Trophoblast cell (in vitro differentiated cells and primary cell): ENCODE results near the gene MYBPH.
A peak's percentile ranks its signal among the peaks of the same experiment; 100 is the strongest.

Experiments
- DNase-seq, 2 donors: peaks; one replicate each; pipeline ENCODE4 v3.0.0-alpha.2; 2016
- H2AFZ ChIP-seq: 2 replicates; pipeline ENCODE4 v1.6.1; 2013; ENCODE audit warnings: low read length, moderate library complexity, mild to moderate bottlenecking; ENCODE audit not compliant: insufficient read depth, poor library complexity
- H2AK5ac ChIP-seq: 2 replicates; pipeline ENCODE4 v1.6.1; 2013; ENCODE audit warnings: mild to moderate bottlenecking, low read length
- H2BK120ac ChIP-seq: 2 replicates; pipeline ENCODE4 v1.6.1; 2013; ENCODE audit warnings: low read length, mild to moderate bottlenecking, moderate library complexity; ENCODE audit not compliant: insufficient read depth, poor library complexity
- H2BK12ac ChIP-seq: 2 replicates; pipeline ENCODE4 v1.6.1; 2013; ENCODE audit warnings: mild to moderate bottlenecking, low read length, moderate library complexity
- H2BK5ac ChIP-seq: 2 replicates; pipeline ENCODE4 v1.6.1; 2013; ENCODE audit warnings: low read length, low read depth, moderate library complexity, mild to moderate bottlenecking; ENCODE audit not compliant: poor library complexity
- H3K14ac ChIP-seq: 2 replicates; pipeline ENCODE4 v1.6.1; 2013; ENCODE audit warnings: mild to moderate bottlenecking, low read length
- H3K18ac ChIP-seq: 2 replicates; pipeline ENCODE4 v1.6.1; 2013; ENCODE audit warnings: mild to moderate bottlenecking, low read length
- H3K23ac ChIP-seq: 2 replicates; pipeline ENCODE4 v1.6.1; 2013; ENCODE audit warnings: low read length
- H3K27ac ChIP-seq: 2 replicates; pipeline ENCODE4 v1.5.1; 2013; ENCODE audit warnings: low read depth, mild to moderate bottlenecking, inconsistent platforms, low read length, moderate library complexity
- H3K27me3 ChIP-seq: 2 replicates; pipeline ENCODE4 v1.6.1; 2013; ENCODE audit warnings: inconsistent platforms, mild to moderate bottlenecking, low read length, moderate library complexity; ENCODE audit not compliant: insufficient read depth
- H3K36me3 ChIP-seq, 2 experiments: 1 replicate in 1 of 2; 2 replicates in 1 of 2; pipeline ENCODE4 v1.6.1; 2013; ENCODE audit warnings: low read length in 2 of 2, mild to moderate bottlenecking in 2 of 2, moderate library complexity in 1 of 2; ENCODE audit not compliant: insufficient read depth in 2 of 2, control insufficient read depth in 1 of 2
- H3K4ac ChIP-seq: 2 replicates; pipeline ENCODE4 v1.6.1; 2013; ENCODE audit warnings: low read depth, mild to moderate bottlenecking, low read length, moderate library complexity
- H3K4me1 ChIP-seq, 2 experiments: 1 replicate in 1 of 2; 2 replicates in 1 of 2; pipeline ENCODE4 v1.6.1; 2013; ENCODE audit warnings: low read length in 2 of 2, mild to moderate bottlenecking in 2 of 2, moderate library complexity in 1 of 2; ENCODE audit not compliant: insufficient read depth in 2 of 2, control insufficient read depth in 1 of 2
- H3K4me2 ChIP-seq: 2 replicates; pipeline ENCODE4 v1.6.1; 2013; ENCODE audit warnings: inconsistent platforms, mild to moderate bottlenecking, low read length, moderate library complexity
- H3K4me3 ChIP-seq: 2 replicates; pipeline ENCODE4 v1.5.1; 2013; ENCODE audit warnings: mild to moderate bottlenecking, low read depth, low read length, inconsistent platforms
- H3K79me1 ChIP-seq: one replicate; pipeline ENCODE4 v1.6.1; 2013; ENCODE audit warnings: low read length
- H3K79me2 ChIP-seq: 2 replicates; pipeline ENCODE4 v1.6.1; 2013; ENCODE audit warnings: low read length, mild to moderate bottlenecking; ENCODE audit not compliant: control insufficient read depth, insufficient read depth, poor library complexity
- H3K9ac ChIP-seq: 2 replicates; pipeline ENCODE4 v1.6.1; 2013; ENCODE audit warnings: mild to moderate bottlenecking, low read length
- H3K9me3 ChIP-seq: 2 replicates; pipeline ENCODE4 v1.6.1; 2013; ENCODE audit warnings: low read depth, mild to moderate bottlenecking, control low read depth, inconsistent platforms, low read length; ENCODE audit not compliant: insufficient read depth
- H4K12ac ChIP-seq: 2 replicates; pipeline ENCODE4 v1.6.1; 2013; ENCODE audit warnings: low read depth, mild to moderate bottlenecking, low read length, moderate library complexity
- H4K8ac ChIP-seq: 2 replicates; pipeline ENCODE4 v1.6.1; 2013; ENCODE audit warnings: low read depth, mild to moderate bottlenecking, low read length, moderate library complexity
- H4K91ac ChIP-seq: one replicate; pipeline ENCODE4 v1.6.1; 2013; ENCODE audit warnings: low read depth, mild to moderate bottlenecking, low read length, moderate library complexity
- WGBS: extraction: QIAGEN DNeasy Blood & Tissue Kit; methylation state at CpG from one replicate; pipeline ENCODE4 v1.1.7; 2013; ENCODE audit warnings: missing lambda C conversion rate; ENCODE audit not compliant: insufficient read length, insufficient coverage; ENCODE audit errors: extremely low coverage; 5-methylcytosine and 5-hydroxymethylcytosine counted together

The MYBPH gene

GRCh38 chr1:203131548-203132200, 44.0 kb downstream of the MYBPH start:
- Histone ChIP-seq H3K9me3 (peaks cover 3% of the 10 kb centered on the region), H3K4me2 (no peak overlapping the region), H3K4ac (no peak overlapping the region), H2AFZ (no peak overlapping the region), H2BK12ac (no peak overlapping the region), H3K9ac (no peak overlapping the region), H4K91ac (no peak overlapping the region), H3K27me3 (peaks cover 19% of the 10 kb centered on the region), H3K36me3 (no peaks in the 10 kb centered on the region), H3K27ac (no peak overlapping the region), H2AK5ac (no peak overlapping the region), H3K79me1 (no peaks in the 10 kb centered on the region), H3K79me2 (no peaks in the 10 kb centered on the region), H4K8ac (no peak overlapping the region), H3K23ac (no peak overlapping the region), H2BK120ac (no peak overlapping the region), H3K14ac (no peak overlapping the region), H3K4me3 (no peak overlapping the region), H2BK5ac (no peak overlapping the region), H4K12ac (no peak overlapping the region), H3K18ac (no peak overlapping the region), H3K4me1 (peaks cover 7 to 9% of the 10 kb centered on the region in 2 experiments)
- WGBS, result no CpG with 5 or more reads among the region's 9 CpGs
- no peak for DNase-seq

DNA sequence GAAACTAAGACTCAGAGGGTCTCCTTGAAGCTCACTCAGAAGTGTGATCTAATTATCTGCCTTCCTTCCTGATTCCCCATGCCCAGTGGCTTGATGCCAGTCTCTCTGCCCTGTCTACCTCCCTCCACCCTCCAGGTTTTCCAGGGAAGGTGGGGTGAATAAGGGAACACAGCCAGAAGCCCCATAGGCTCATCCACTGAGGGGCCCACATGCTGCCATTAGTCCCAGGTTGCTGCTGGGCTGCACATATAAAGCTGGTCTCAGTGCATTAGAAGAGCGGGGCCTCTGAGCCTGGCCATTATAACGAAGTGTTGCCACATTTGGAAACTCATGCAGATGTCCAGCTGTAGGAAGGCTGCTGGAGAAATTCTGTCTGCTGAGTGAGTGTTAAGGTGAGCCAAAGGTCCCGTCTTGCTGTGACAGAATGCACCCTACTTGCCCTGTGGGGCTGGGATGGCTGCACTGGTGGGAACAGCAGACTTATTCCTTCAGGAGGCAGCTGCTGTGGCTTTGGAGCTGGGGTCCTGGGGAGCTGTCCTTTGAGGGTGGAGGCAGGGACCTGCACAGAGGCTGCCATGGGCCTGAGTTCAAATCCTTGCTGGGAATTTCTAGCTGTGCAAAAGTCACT, 45.2 kb downstream of the MYBPH start:
- no peak overlapping the region for H3K23ac ChIP-seq
- H4K8ac ChIP-seq, result no peak overlapping the region
- no peak overlapping the region for H2BK5ac ChIP-seq
- no peak overlapping the region for H3K4ac ChIP-seq
- no peak overlapping the region for H3K14ac ChIP-seq
- no peak overlapping the region for H4K91ac ChIP-seq
- no peak overlapping the region for H3K27ac ChIP-seq
- H3K4me3 ChIP-seq, result no peak overlapping the region
- no peaks in the 10 kb centered on the region for H3K79me2 ChIP-seq
- H3K4me1 ChIP-seq, result peaks cover 3 to 7% of the 10 kb centered on the region in 2 experiments
- H2BK120ac ChIP-seq, result no peak overlapping the region
- no peaks in the 10 kb centered on the region for H3K36me3 ChIP-seq
- H2BK12ac ChIP-seq, result no peak overlapping the region
- H3K27me3 ChIP-seq, result peaks cover 19% of the 10 kb centered on the region
- no peak overlapping the region for H3K4me2 ChIP-seq
- no peak overlapping the region for H2AK5ac ChIP-seq
- H2AFZ ChIP-seq, result no peak overlapping the region
- H3K9ac ChIP-seq, result no peak overlapping the region
- no peaks in the 10 kb centered on the region for H3K9me3 ChIP-seq
- no peaks in the 10 kb centered on the region for H3K79me1 ChIP-seq
- DNase-seq, result no peak
- no peak overlapping the region for H4K12ac ChIP-seq
- H3K18ac ChIP-seq, result no peak overlapping the region
- no CpG with 5 or more reads among the region's 3 CpGs for WGBS

DNA sequence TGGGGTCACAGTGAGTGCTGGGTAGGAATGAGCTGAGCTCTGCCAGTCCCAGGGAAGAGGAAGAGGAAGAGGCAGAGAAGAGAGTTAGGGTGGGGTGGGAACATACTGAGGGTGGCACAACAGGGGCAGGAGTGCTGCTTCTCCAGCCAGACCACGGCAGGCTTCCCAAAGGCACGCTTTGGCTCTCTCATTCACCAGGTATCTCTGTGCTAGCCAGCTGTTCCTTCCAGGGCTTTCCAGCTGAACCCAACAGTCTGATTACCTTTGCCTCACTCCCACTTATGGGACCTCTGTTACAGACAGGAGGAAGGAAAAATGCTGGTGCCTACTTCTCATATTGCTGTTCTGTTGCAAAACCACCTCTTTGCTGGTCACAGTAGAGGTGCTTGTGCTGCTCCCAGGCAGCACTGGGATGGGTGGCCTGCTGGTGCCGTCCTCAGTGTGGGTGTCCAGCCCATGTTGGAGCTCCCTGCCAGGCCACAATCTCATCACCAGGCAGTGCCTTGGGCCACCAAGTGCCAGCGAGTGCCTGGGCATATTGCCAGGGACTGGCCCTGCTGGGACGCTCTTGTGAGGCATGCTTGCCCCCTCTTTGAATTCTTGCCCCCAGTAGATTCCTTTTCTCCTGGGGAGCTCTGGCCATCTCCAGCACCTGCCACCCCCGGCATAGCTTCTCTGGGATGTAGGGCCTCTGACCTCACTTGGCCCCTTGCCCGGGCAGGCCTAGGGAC, 46.0 kb downstream of the MYBPH start:
- no peak overlapping the region for H3K27ac ChIP-seq
- no peak overlapping the region for H3K14ac ChIP-seq
- peak; percentile 27 to 52 for DNase-seq
- no peak overlapping the region for H4K8ac ChIP-seq
- no peak overlapping the region for H3K4ac ChIP-seq
- H3K4me1 ChIP-seq, result peaks cover 3 to 7% of the 10 kb centered on the region in 2 experiments
- H2AFZ ChIP-seq, result no peak overlapping the region
- H3K79me1 ChIP-seq, result no peaks in the 10 kb centered on the region
- H3K4me3 ChIP-seq, result no peak overlapping the region
- H3K9me3 ChIP-seq, result no peaks in the 10 kb centered on the region
- H3K36me3 ChIP-seq, result no peaks in the 10 kb centered on the region
- H3K4me2 ChIP-seq, result no peak overlapping the region
- H4K12ac ChIP-seq, result no peak overlapping the region
- H3K27me3 ChIP-seq, result peaks cover 19% of the 10 kb centered on the region
- no peak overlapping the region for H2BK5ac ChIP-seq
- H2AK5ac ChIP-seq, result no peak overlapping the region
- H2BK12ac ChIP-seq, result no peak overlapping the region
- H4K91ac ChIP-seq, result no peak overlapping the region
- no peaks in the 10 kb centered on the region for H3K79me2 ChIP-seq
- no peak overlapping the region for H3K18ac ChIP-seq
- no CpG with 5 or more reads among the region's 7 CpGs for WGBS
- no peak overlapping the region for H2BK120ac ChIP-seq
- H3K23ac ChIP-seq, result no peak overlapping the region
- H3K9ac ChIP-seq, result no peak overlapping the region

DNA sequence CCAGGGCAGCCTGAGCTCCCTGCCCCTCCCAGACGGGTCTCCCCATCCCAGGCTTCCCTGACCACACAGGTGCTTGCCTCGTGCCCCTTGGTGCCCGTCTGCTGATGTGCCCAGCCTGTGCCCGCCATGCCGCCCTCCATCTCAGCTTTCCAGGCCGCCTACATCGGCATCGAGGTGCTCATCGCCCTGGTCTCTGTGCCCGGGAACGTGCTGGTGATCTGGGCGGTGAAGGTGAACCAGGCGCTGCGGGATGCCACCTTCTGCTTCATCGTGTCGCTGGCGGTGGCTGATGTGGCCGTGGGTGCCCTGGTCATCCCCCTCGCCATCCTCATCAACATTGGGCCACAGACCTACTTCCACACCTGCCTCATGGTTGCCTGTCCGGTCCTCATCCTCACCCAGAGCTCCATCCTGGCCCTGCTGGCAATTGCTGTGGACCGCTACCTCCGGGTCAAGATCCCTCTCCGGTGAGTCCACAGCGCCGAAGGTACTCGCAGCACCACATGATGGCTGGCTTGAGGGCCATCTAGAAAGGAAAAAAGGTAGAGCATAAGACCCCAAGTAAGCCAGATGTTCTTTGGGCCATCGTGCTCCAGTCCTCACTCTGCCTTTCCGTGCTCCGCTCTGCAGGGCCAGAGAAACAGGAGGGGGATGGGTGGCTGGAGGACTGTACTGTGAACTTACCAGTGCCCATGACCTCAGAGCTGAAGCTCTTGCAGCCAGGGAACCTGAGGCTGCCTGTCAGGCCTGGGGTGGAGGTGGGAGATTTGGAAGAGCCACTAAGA, 46.7 kb downstream of the MYBPH start:
- no CpG with 5 or more reads among the region's 29 CpGs for WGBS
- H3K4me2 ChIP-seq, result no peak overlapping the region
- H3K4me1 ChIP-seq, result peaks cover 3 to 7% of the 10 kb centered on the region in 2 experiments
- H3K4ac ChIP-seq, result no peak overlapping the region
- no peak overlapping the region for H3K23ac ChIP-seq
- no peak overlapping the region for H4K12ac ChIP-seq
- H3K4me3 ChIP-seq, result no peak overlapping the region
- no peak overlapping the region for H2AK5ac ChIP-seq
- no peak overlapping the region for H2BK120ac ChIP-seq
- no peak overlapping the region for H2BK5ac ChIP-seq
- H2AFZ ChIP-seq, result no peak overlapping the region
- no peak overlapping the region for H3K27ac ChIP-seq
- H3K79me2 ChIP-seq, result no peaks in the 10 kb centered on the region
- no peak for DNase-seq
- H4K8ac ChIP-seq, result no peak overlapping the region
- H3K36me3 ChIP-seq, result no peaks in the 10 kb centered on the region
- H3K79me1 ChIP-seq, result no peaks in the 10 kb centered on the region
- peaks cover 19% of the 10 kb centered on the region for H3K27me3 ChIP-seq
- H3K14ac ChIP-seq, result no peak overlapping the region
- no peak overlapping the region for H3K18ac ChIP-seq
- no peak overlapping the region for H2BK12ac ChIP-seq
- H3K9ac ChIP-seq, result no peak overlapping the region
- H3K9me3 ChIP-seq, result no peaks in the 10 kb centered on the region
- no peak overlapping the region for H4K91ac ChIP-seq
